Mesodermal cell (in vitro differentiated cells): Measurements from ENCODE around the gene UCN. TPM values are rescaled to one million over a fixed set of nuclear protein-coding genes. Genes with fewer than 3 reads are reported as not detected.
"Not testable (repeated sequence)": the region's sequence is repeated elsewhere in the genome, so short reads cannot be mapped to it uniquely, and the experiment has no call there.

Experiments used
- H3K27ac ChIP-seq: 2 replicates; pipeline ENCODE4 v1.7.0; 2013; ENCODE audit warnings: mild to moderate bottlenecking, low read depth, low read length, moderate library complexity; ENCODE audit not compliant: severe bottlenecking
- H3K36me3 ChIP-seq: 2 replicates; pipeline ENCODE4 v1.7.1; 2013; ENCODE audit warnings: mild to moderate bottlenecking, low read length, moderate library complexity; ENCODE audit not compliant: control insufficient read depth, insufficient read depth
- H3K4me1 ChIP-seq: one replicate; pipeline ENCODE4 v1.7.1; 2013; ENCODE audit warnings: mild to moderate bottlenecking, low read length; ENCODE audit not compliant: insufficient read depth, control insufficient read depth, poor library complexity, severe bottlenecking
- H3K4me3 ChIP-seq: 2 replicates; pipeline ENCODE4 v1.7.0; 2013; ENCODE audit warnings: low read length, control low read depth, mild to moderate bottlenecking; ENCODE audit not compliant: insufficient read depth, poor library complexity, severe bottlenecking; ENCODE audit errors: extremely low read depth
- H3K9me3 ChIP-seq: 2 replicates; pipeline ENCODE4 v1.7.1; 2013; ENCODE audit warnings: mild to moderate bottlenecking, low read length, moderate library complexity; ENCODE audit not compliant: control insufficient read depth
- WGBS, 2 experiments: methylation state at CpG; one replicate each; pipeline ENCODE4 v1.1.5; 2013; ENCODE audit warnings: missing lambda C conversion rate in 2 of 2; ENCODE audit not compliant: insufficient coverage in 2 of 2; 5-methylcytosine and 5-hydroxymethylcytosine counted together
- polyA plus RNA-seq, 2 experiments: library from polyadenylated mRNA; stranded (reverse); fragments of 50-300 nt; gene quantifications; one replicate each; pipeline ENCODE4 v1.2.3, GENCODE V29; 2013

UCN gene
- polyA plus RNA-seq (2013, experiment 1 of 2): 0.66 TPM
- not detected for polyA plus RNA-seq (2013, experiment 2 of 2)

- Histone ChIP-seq H3K36me3 (peaks cover 4% of the 10 kb centered on the region), H3K9me3 (no peaks in the 10 kb centered on the region), H3K4me3 (no peak within 1 kb of the TSS), H3K27ac (no peak within 1 kb of the TSS), H3K4me1 (no peaks in the 10 kb centered on the region)
- 10 to 15% methylated on average over 25 of the region's 25 CpGs for WGBS, 2 experiments
These were observed at the start of gene UCN for GRCh38 chr2:27308359-27308881. UCN (minus strand) TSS chr2:27308445; CDS start chr2:27307895, 550 bp downstream.

- WGBS, 2 experiments: 0 to 1% methylated on average over 52 to 62 of the region's 67 CpGs
- peak within 1 kb of the TSS; percentile 94 for H3K4me3 ChIP-seq
- peaks cover 11% of the 10 kb centered on the region for H3K9me3 ChIP-seq
- H3K36me3 ChIP-seq: peaks cover 23% of the 10 kb centered on the region
- H3K4me1 ChIP-seq: peaks cover 13% of the 10 kb centered on the region
- H3K27ac ChIP-seq: peak within 1 kb of the TSS; percentile 96
These were observed 48.3 kb upstream of the UCN start, which contains the start of gene GTF3C2 for GRCh38 chr2:27356382-27357181. GTF3C2 (minus strand) TSS chr2:27356764; CDS start chr2:27343554, 13,210 bp downstream.

- H3K9me3 ChIP-seq: peaks cover 11% of the 10 kb centered on the region
- WGBS, 2 experiments: 0 to 2% methylated on average over 11 to 12 of the region's 12 CpGs
- H3K27ac ChIP-seq: peak overlapping the region; percentile 96
- peak overlapping the region; percentile 94 for H3K4me3 ChIP-seq
- H3K4me1 ChIP-seq: peaks cover 13% of the 10 kb centered on the region
- H3K36me3 ChIP-seq: peaks cover 29% of the 10 kb centered on the region
These were observed 47.8 kb upstream of the UCN start for GRCh38 chr2:27356056-27356381.

GRCh38 chr2:27354597-27354927, 46.3 kb upstream of the UCN start:
- no peak overlapping the region for H3K27ac ChIP-seq
- peaks cover 13% of the 10 kb centered on the region for H3K4me1 ChIP-seq
- peaks cover 11% of the 10 kb centered on the region for H3K9me3 ChIP-seq
- WGBS, 2 experiments: 88 to 93% methylated on average over 5 of the region's 7 CpGs
- H3K4me3 ChIP-seq: no peak overlapping the region
- H3K36me3 ChIP-seq: peaks cover 30% of the 10 kb centered on the region

- H3K4me3 ChIP-seq: no peak overlapping the region
- H3K27ac ChIP-seq: no peak overlapping the region
- WGBS, 2 experiments: 88 to 89% methylated on average over 5 to 6 of the region's 7 CpGs
- peaks cover 32% of the 10 kb centered on the region for H3K36me3 ChIP-seq
- peaks cover 13% of the 10 kb centered on the region for H3K4me1 ChIP-seq
- peaks cover 11% of the 10 kb centered on the region for H3K9me3 ChIP-seq
These were observed 45.7 kb upstream of the UCN start for GRCh38 chr2:27353762-27354596.

- not testable (repeated sequence) for H3K27ac ChIP-seq, H3K9me3 ChIP-seq, H3K4me3 ChIP-seq
- H3K36me3 ChIP-seq: peaks cover 31% of the 10 kb centered on the region
- peaks cover 13% of the 10 kb centered on the region for H3K4me1 ChIP-seq
- 91 to 98% methylated on average over 4 of the region's 5 CpGs for WGBS, 2 experiments
These were observed 45.1 kb upstream of the UCN start for GRCh38 chr2:27353386-27353761.

- Histone ChIP-seq H3K27ac (no peak overlapping the region), H3K4me3 (no peak overlapping the region), H3K36me3 (peaks cover 41% of the 10 kb centered on the region), H3K9me3 (no peaks in the 10 kb centered on the region), H3K4me1 (peaks cover 13% of the 10 kb centered on the region)
- 95% methylated on average over 4 to 6 of the region's 6 CpGs for WGBS, 2 experiments
These were observed 43.8 kb upstream of the UCN start for GRCh38 chr2:27351802-27352598.

GRCh38 chr2:27350106-27350693, 42.0 kb upstream of the UCN start:
- no peak overlapping the region for H3K4me3 ChIP-seq
- H3K4me1 ChIP-seq: peaks cover 13% of the 10 kb centered on the region
- WGBS, 2 experiments: 89 to 95% methylated on average over 6 to 7 of the region's 7 CpGs
- no peaks in the 10 kb centered on the region for H3K9me3 ChIP-seq
- H3K36me3 ChIP-seq: peaks cover 47% of the 10 kb centered on the region
- H3K27ac ChIP-seq: no peak overlapping the region

- Histone ChIP-seq H3K4me1 (peaks cover 2% of the 10 kb centered on the region), H3K27ac (no peak overlapping the region), H3K4me3 (no peak overlapping the region), H3K36me3 (peaks cover 50% of the 10 kb centered on the region), H3K9me3 (no peaks in the 10 kb centered on the region)
- 92 to 96% methylated on average over 2 of the region's 2 CpGs for WGBS, 2 experiments
These were observed 39.4 kb upstream of the UCN start for GRCh38 chr2:27347641-27348040.

GRCh38 chr2:27336173-27336572, 27.9 kb upstream of the UCN start:
- H3K4me1 ChIP-seq: no peaks in the 10 kb centered on the region
- WGBS, 2 experiments: 97 to 100% methylated on average over 7 of the region's 7 CpGs
- H3K27ac ChIP-seq: no peak overlapping the region
- H3K36me3 ChIP-seq: peaks cover 95% of the 10 kb centered on the region
- no peak overlapping the region for H3K4me3 ChIP-seq
- H3K9me3 ChIP-seq: no peaks in the 10 kb centered on the region
